Lower lobe of right lung (tissue), 2 donors: ENCODE measurements around the gene PDLIM1. TPM values are rescaled to one million over a fixed set of nuclear protein-coding genes. Genes with fewer than 3 reads are reported as not detected.

Source experiments
- ATAC-seq, 2 donors: fragments of 200-7000 bp; cut with Tn5 transposase; one replicate each; pipeline ENCODE4 v1.9.1; 2020 to 2022; ENCODE audit warnings: mild to moderate bottlenecking in 2 of 2, moderate library complexity in 2 of 2
- DNase-seq: peaks from one replicate; pipeline ENCODE4 v3.0.0-alpha.2; 2020
- H3K27ac ChIP-seq: fragments of 200-600 bp; one replicate; pipeline ENCODE4 v1.8.0; 2022
- H3K27me3 ChIP-seq: fragments of 200-600 bp; one replicate; pipeline ENCODE4 v1.8.0; 2022; ENCODE audit warnings: low read depth
- H3K36me3 ChIP-seq: fragments of 200-600 bp; one replicate; pipeline ENCODE4 v1.8.0; 2022; ENCODE audit warnings: mild to moderate bottlenecking
- H3K4me1 ChIP-seq: fragments of 200-600 bp; one replicate; pipeline ENCODE4 v1.8.0; 2022
- H3K4me3 ChIP-seq: fragments of 200-600 bp; one replicate; pipeline ENCODE4 v1.8.0; 2022; ENCODE audit warnings: mild to moderate bottlenecking
- H3K9me3 ChIP-seq: fragments of 200-600 bp; one replicate; pipeline ENCODE4 v1.8.0; 2022
- CTCF ChIP-seq: fragments of 200-600 bp; IDR thresholded peaks from one replicate; pipeline ENCODE4 v1.8.0; 2022; ENCODE audit warnings: antibody characterized with exemption, mild to moderate bottlenecking
- intact Hi-C: fragments of 100-400 bp; cut with DNase I; formaldehyde crosslinking; loops from one replicate; pipeline ENCODE4 v1.11.0; 2022
- total RNA-seq: library from RNA; stranded (reverse); fragmentation: NEBNext Ultra II Directional; extraction: Animal tissue kit (Norgen Biotek cat#: 25700); gene quantifications from one replicate; pipeline ENCODE4 v1.2.1, GENCODE V29; 2021
- donor health status: DM: no; HTN: yes; CAD: no; lungs with severe emphysema.

Gene PDLIM1
- total RNA-seq, 1 donor from 2014 or later, result 178 TPM

GRCh38 chr10:95221124-95221523, 69.7 kb downstream of the PDLIM1 start:
- ATAC-seq (no peak), DNase-seq (no peak)
- no peak overlapping the region for H3K4me3 ChIP-seq
- H3K9me3 ChIP-seq, result no peaks in the 10 kb centered on the region
- H3K4me1 ChIP-seq, result no peaks in the 10 kb centered on the region
- intact Hi-C loops, result no loop called here
- no peak for TF ChIP-seq CTCF
- H3K27me3 ChIP-seq, result no peaks in the 10 kb centered on the region
- H3K36me3 ChIP-seq, result no peaks in the 10 kb centered on the region
- H3K27ac ChIP-seq, result no peak overlapping the region

- Histone ChIP-seq H3K27ac (no peak overlapping the region), H3K27me3 (no peaks in the 10 kb centered on the region), H3K9me3 (no peaks in the 10 kb centered on the region), H3K36me3 (no peaks in the 10 kb centered on the region), H3K4me1 (no peaks in the 10 kb centered on the region), H3K4me3 (no peak overlapping the region)
- ATAC-seq (no peak), DNase-seq (no peak)
- intact Hi-C loops, result no loop called here
- no peak for TF ChIP-seq CTCF
Observed at GRCh38 chr10:95220539-95220938, 70.3 kb downstream of the PDLIM1 start.

- H3K9me3 ChIP-seq, result no peaks in the 10 kb centered on the region
- no peak for DNase-seq
- intact Hi-C loops, result no loop called here
- no peak overlapping the region for H3K27ac ChIP-seq
- no peak overlapping the region for H3K4me3 ChIP-seq
- H3K4me1 ChIP-seq, result no peaks in the 10 kb centered on the region
- no peak for TF ChIP-seq CTCF
- H3K27me3 ChIP-seq, result no peaks in the 10 kb centered on the region
- H3K36me3 ChIP-seq, result no peaks in the 10 kb centered on the region
- no peak for ATAC-seq
Observed at GRCh38 chr10:95217476-95217875, 73.3 kb downstream of the PDLIM1 start.

GRCh38 chr10:95214793-95215192, 76.0 kb downstream of the PDLIM1 start:
- Histone ChIP-seq H3K27me3 (no peaks in the 10 kb centered on the region), H3K9me3 (no peaks in the 10 kb centered on the region), H3K36me3 (no peaks in the 10 kb centered on the region), H3K4me3 (no peak overlapping the region), H3K4me1 (no peaks in the 10 kb centered on the region), H3K27ac (no peak overlapping the region)
- no peak for TF ChIP-seq CTCF
- ATAC-seq (no peak), DNase-seq (no peak)
- intact Hi-C loops, result no loop called here

- no peak overlapping the region for H3K27ac ChIP-seq
- no peak for TF ChIP-seq CTCF
- no peak for ATAC-seq
- DNase-seq, result no peak
- intact Hi-C loops, result no loop called here
- H3K4me1 ChIP-seq, result no peaks in the 10 kb centered on the region
- no peaks in the 10 kb centered on the region for H3K9me3 ChIP-seq
- no peaks in the 10 kb centered on the region for H3K36me3 ChIP-seq
- H3K27me3 ChIP-seq, result no peaks in the 10 kb centered on the region
- H3K4me3 ChIP-seq, result no peak overlapping the region
Observed at GRCh38 chr10:95214369-95214768, 76.4 kb downstream of the PDLIM1 start.
